K562 (cell line): ENCODE measurements around the gene ADNP2. TPM values are rescaled to one million over a fixed set of nuclear protein-coding genes. Genes with fewer than 3 reads are reported as not detected.

Source experiments
- ATAC-seq: fragments of 200-7000 bp; cut with Tn5 transposase; 3 replicates; pipeline ENCODE4 v1.9.1; 2020; ENCODE audit warnings: moderate library complexity
- BruUV-seq: library from RNA; stranded (reverse); fragments of 400-500 nt; replicated peaks from 2 replicates; lab custom pipeline; 2021; lab: Mats Ljungman, UMichigan
- CTCF ChIA-PET: fragments of 300-600 bp; formaldehyde crosslinking; extraction: SDS; loops from one replicate; lab custom pipeline; 2021; ENCODE audit warnings: low intra/inter-chr PET ratio; lab: Yijun Ruan, JAX
- POLR2A ChIA-PET: fragments of 300-600, 350-650 bp; sonication (Branson Sonifier 250); formaldehyde crosslinking; extraction: SDS; loops from one replicate; lab custom pipeline; 2021; ENCODE audit warnings: antibody characterized with exemption, inconsistent platforms; lab: Yijun Ruan, JAX
- DNase-seq, 4 experiments: peaks; one replicate each; pipeline versions ENCODE4 v3.0.0 to v3.0.0-alpha.2; 2011 to 2018; ENCODE audit warnings: low spot score in 3 of 4, mixed read lengths in 3 of 4; ENCODE audit errors: extremely low read depth in 1 of 4
- FAIRE-seq: peaks from 2 replicates; lab custom pipeline; 2011; peaks lifted over from hg19 to GRCh38; lab: Jason Lieb, UNC
- H2AFZ ChIP-seq: 2 replicates; pipeline ENCODE4 v1.6.0; 2011; ENCODE audit warnings: low read depth, low read length, control low read depth, inconsistent platforms
- H3K27ac ChIP-seq: fragments of 200-600 bp; 3 replicates; pipeline ENCODE4 v1.8.0; 2011; ENCODE audit warnings: low read depth, mild to moderate bottlenecking, control low read depth, inconsistent platforms, low read length, moderate library complexity, mixed read lengths; ENCODE audit errors: extremely low read depth
- H3K27me3 ChIP-seq, 2 experiments: fragments of 300-600 bp in 1 of 2; 2 replicates in 1 of 2; 3 replicates in 1 of 2; pipeline versions ENCODE4 v1.6.0 to v1.8.0; 2011; ENCODE audit warnings: inconsistent platforms in 2 of 2, low read length in 2 of 2, mild to moderate bottlenecking in 1 of 2, mixed read lengths in 1 of 2, moderate library complexity in 1 of 2; ENCODE audit not compliant: control insufficient read depth in 2 of 2, insufficient read depth in 2 of 2
- H3K36me3 ChIP-seq: fragments of 300-600 bp; 3 replicates; pipeline ENCODE4 v1.8.0; 2011; ENCODE audit warnings: mild to moderate bottlenecking, low read length, inconsistent platforms; ENCODE audit not compliant: control insufficient read depth, insufficient read depth
- H3K4me1 ChIP-seq, 2 experiments: fragments of 200-600 bp in 1 of 2; replicated peaks in 1 of 2; 2 replicates in 1 of 2; 3 replicates in 1 of 2; pipeline versions ENCODE4 v1.5.1 to v1.8.0; 2011; ENCODE audit warnings: inconsistent platforms in 2 of 2, low read length in 2 of 2, mild to moderate bottlenecking in 1 of 2, mixed read lengths in 1 of 2, moderate library complexity in 1 of 2; ENCODE audit not compliant: control insufficient read depth in 2 of 2, insufficient read depth in 2 of 2
- H3K4me2 ChIP-seq: 2 replicates; pipeline ENCODE4 v1.6.1; 2011; ENCODE audit warnings: low read length, control low read depth, inconsistent platforms, mixed read lengths; ENCODE audit not compliant: insufficient read depth
- H3K4me3 ChIP-seq: fragments of 200-600 bp; sonication (generic), shearing (Covaris generic); 2 replicates; pipeline ENCODE4 v1.5.1; 2016; ENCODE audit warnings: control low read depth, inconsistent platforms
- H3K79me2 ChIP-seq: fragments of 200-600 bp; 3 replicates; pipeline ENCODE4 v1.8.0; 2011; ENCODE audit warnings: low read length, inconsistent platforms; ENCODE audit not compliant: control insufficient read depth, insufficient read depth
- H3K9ac ChIP-seq, 2 experiments: 2 replicates each; pipeline versions ENCODE4 v1.6.0 to v1.6.1; 2011; ENCODE audit warnings: low read depth in 2 of 2, low read length in 2 of 2, control low read depth in 1 of 2, inconsistent platforms in 1 of 2, mild to moderate bottlenecking in 1 of 2, mixed read lengths in 1 of 2; ENCODE audit not compliant: insufficient read depth in 1 of 2
- H3K9me1 ChIP-seq: one replicate; pipeline ENCODE4 v1.6.0; 2011; ENCODE audit warnings: inconsistent platforms, mild to moderate bottlenecking, low read length, moderate library complexity; ENCODE audit not compliant: control insufficient read depth, insufficient read depth
- H3K9me3 ChIP-seq: replicated peaks from 2 replicates; pipeline ENCODE4 v1.5.1; 2011; ENCODE audit warnings: low read depth, low read length, inconsistent platforms; ENCODE audit not compliant: control insufficient read depth, insufficient read depth
- H4K20me1 ChIP-seq: replicated peaks from 2 replicates; pipeline ENCODE4 v1.6.1; 2011; ENCODE audit warnings: low read length, inconsistent platforms, mixed read lengths; ENCODE audit not compliant: control insufficient read depth, insufficient read depth
- HDAC1 ChIP-seq, 2 experiments: fragments of 450-650 bp; IDR thresholded peaks; 2 replicates each; pipeline ENCODE4 v1.6.1; 2016 to 2017; ENCODE audit warnings: inconsistent platforms in 1 of 2, mild to moderate bottlenecking in 1 of 2, moderate library complexity in 1 of 2
- LCOR ChIP-seq: sonication (generic); formaldehyde crosslinking; IDR thresholded peaks from 2 replicates; pipeline ENCODE4 v1.8.0; 2022; ENCODE audit warnings: mild to moderate bottlenecking, missing genetic modification reagents
- MAX ChIP-seq: sonication (generic); formaldehyde crosslinking; IDR thresholded peaks from 2 replicates; pipeline ENCODE4 v1.9.0; 2022; ENCODE audit warnings: mild to moderate bottlenecking, missing genetic modification reagents
- MTA1 ChIP-seq: fragments of 450-650 bp; IDR thresholded peaks from 2 replicates; pipeline ENCODE4 v1.6.1; 2017; ENCODE audit warnings: borderline replicate concordance
- NCOA4 ChIP-seq: fragments of 450-650 bp; IDR thresholded peaks from 2 replicates; pipeline ENCODE4 v1.6.1; 2018; ENCODE audit warnings: mild to moderate bottlenecking; ENCODE audit not compliant: partially characterized antibody
- PHB2 ChIP-seq: fragments of 450-650 bp; IDR thresholded peaks from 2 replicates; pipeline ENCODE4 v1.6.1; 2017; ENCODE audit warnings: low read depth
- RBBP5 ChIP-seq: fragments of 200-600 bp; sonication (generic); IDR thresholded peaks from 2 replicates; pipeline ENCODE4 v1.6.1; 2012; ENCODE audit warnings: borderline replicate concordance, mild to moderate bottlenecking, low read length, control low read depth, inconsistent platforms; ENCODE audit not compliant: insufficient read depth, poor library complexity, severe bottlenecking
- SRSF1 ChIP-seq: fragments of 200-400 bp; formaldehyde crosslinking; IDR thresholded peaks from 2 replicates; pipeline ENCODE4 v1.6.1; 2017; ENCODE audit warnings: mild to moderate bottlenecking, low read depth, low read length, moderate library complexity
- TCFL5 ChIP-seq: fragments of 250-450 bp; sonication (Bioruptor Pico); conservative IDR thresholded peaks from 2 replicates; pipeline ENCODE4 v1.6.1; 2021; ENCODE audit warnings: mild to moderate bottlenecking, moderate library complexity, matching md5 sums
- TGIF2 ChIP-seq: sonication (generic); formaldehyde crosslinking; IDR thresholded peaks from 2 replicates; pipeline ENCODE4 v1.8.1; 2022; ENCODE audit warnings: mild to moderate bottlenecking, missing genetic modification reagents, moderate library complexity
- ZBTB7A ChIP-seq: IDR thresholded peaks from 2 replicates; pipeline ENCODE4 v1.6.1; 2011; ENCODE audit warnings: low read depth, mild to moderate bottlenecking, low read length, moderate library complexity, borderline replicate concordance; ENCODE audit not compliant: control insufficient read depth
- ZFP36 ChIP-seq: fragments of 150-350 bp; IDR thresholded peaks from 2 replicates; pipeline ENCODE4 v1.6.1; 2018; ENCODE audit warnings: low read length, low read depth; ENCODE audit not compliant: partially characterized antibody
- ZNF785 ChIP-seq: fragments of 250-450 bp; sonication (Bioruptor Pico); IDR thresholded peaks from 2 replicates; pipeline ENCODE4 v1.4.0; 2020; ENCODE audit warnings: mild to moderate bottlenecking
- WGBS: fragments of 100-300 bp; shearing (Covaris generic); methylation state at CpG from one replicate; pipeline ENCODE4 v1.1.6; 2016; ENCODE audit warnings: low coverage, mixed read lengths; ENCODE audit not compliant: insufficient coverage; ENCODE audit errors: missing lambda C conversion rate; 5-methylcytosine and 5-hydroxymethylcytosine counted together
- in situ Hi-C: fragments of 300-500 bp; cut with MboI; formaldehyde crosslinking; loops from 4 replicates; pipeline ENCODE4 v1.15.0; 2018; ENCODE audit warnings: inconsistent platforms, mixed read lengths
- intact Hi-C: fragments of 100-400 bp; cut with micrococcal nuclease; formaldehyde crosslinking; loops from 2 replicates; pipeline ENCODE4 v1.14.2; 2022
- polyA plus RNA-seq, 8 experiments: library from polyadenylated mRNA; depleted of rRNA in 4 of 8; stranded (reverse) in 5 of 8; unstranded in 3 of 8; fragments of >200 nt; fragmentation: Nextera tagmentation in 2 of 8; fragmentation: Illumina TruSeq in 1 of 8; extraction: Ambion mirVana in 2 of 8; extraction: Trizol in 1 of 8; gene quantifications; 2 replicates each; pipeline versions ENCODE4 v1.2.1 to v1.2.3, GENCODE V29; 2011 to 2014; ENCODE audit warnings: inconsistent platforms in 1 of 8, missing spikeins in 1 of 8
- total RNA-seq, 7 experiments: library from RNA; depleted of rRNA in 6 of 7; stranded (reverse); fragments of >200 nt in 6 of 7; fragmentation: Illumina TruSeq in 2 of 7; extraction: Trizol in 2 of 7; gene quantifications; 2 replicates each; pipeline versions ENCODE4 v1.2.1 to v1.2.3, GENCODE V29; 2011 to 2021; ENCODE audit warnings: low replicate concordance in 1 of 7
- TF ChIP-seq, protein P1 (sequence below), 2 experiments: fragments of 450-650 bp; conservative IDR thresholded peaks; 2 replicates each; pipeline ENCODE4 v1.6.1; 2017; ENCODE audit warnings: mild to moderate bottlenecking in 2 of 2, moderate library complexity in 2 of 2
- TF ChIP-seq, protein P2 (sequence below): fragments of 200-800 bp; sonication (Bioruptor generic); IDR thresholded peaks from 2 replicates; pipeline ENCODE4 v1.6.1; 2017; ENCODE audit warnings: missing genetic modification characterization, missing compliant biosample characterization

The ADNP2 gene
- total and polyA plus RNA-seq, 9 of the 15 experiments (the other 6 are each of a cell fraction or from before 2014, with no cell fraction given) = 5.8 to 24.3 (median 16.0) TPM

GRCh38 chr18:80130555-80130954 lies 21.5 kb downstream of the ADNP2 start:
- no peak for TF ChIP-seq ZNF785 (CRISPR knock-in tag)
- TF ChIP-seq SRSF1 = no peak
- TF ChIP-seq ZBTB7A = no peak
- TF ChIP-seq MTA1 = no peak
- TF ChIP-seq ZFP36 = no peak
- TF ChIP-seq LCOR (CRISPR knock-in tag) = no peak
- TF ChIP-seq, protein P1, sequence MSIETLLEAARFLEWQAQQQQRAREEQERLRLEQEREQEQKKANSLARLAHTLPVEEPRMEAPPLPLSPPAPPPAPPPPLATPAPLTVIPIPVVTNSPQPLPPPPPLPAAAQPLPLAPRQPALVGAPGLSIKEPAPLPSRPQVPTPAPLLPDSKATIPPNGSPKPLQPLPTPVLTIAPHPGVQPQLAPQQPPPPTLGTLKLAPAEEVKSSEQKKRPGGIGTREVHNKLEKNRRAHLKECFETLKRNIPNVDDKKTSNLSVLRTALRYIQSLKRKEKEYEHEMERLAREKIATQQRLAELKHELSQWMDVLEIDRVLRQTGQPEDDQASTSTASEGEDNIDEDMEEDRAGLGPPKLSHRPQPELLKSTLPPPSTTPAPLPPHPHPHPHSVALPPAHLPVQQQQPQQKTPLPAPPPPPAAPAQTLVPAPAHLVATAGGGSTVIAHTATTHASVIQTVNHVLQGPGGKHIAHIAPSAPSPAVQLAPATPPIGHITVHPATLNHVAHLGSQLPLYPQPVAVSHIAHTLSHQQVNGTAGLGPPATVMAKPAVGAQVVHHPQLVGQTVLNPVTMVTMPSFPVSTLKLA (conservative IDR thresholded peaks at IDR 0.05) = no peak
- TF ChIP-seq MAX = no peak
- no peak for TF ChIP-seq NCOA4
- no peak for TF ChIP-seq TCFL5 (CRISPR knock-in tag)
- TF ChIP-seq, protein P2, sequence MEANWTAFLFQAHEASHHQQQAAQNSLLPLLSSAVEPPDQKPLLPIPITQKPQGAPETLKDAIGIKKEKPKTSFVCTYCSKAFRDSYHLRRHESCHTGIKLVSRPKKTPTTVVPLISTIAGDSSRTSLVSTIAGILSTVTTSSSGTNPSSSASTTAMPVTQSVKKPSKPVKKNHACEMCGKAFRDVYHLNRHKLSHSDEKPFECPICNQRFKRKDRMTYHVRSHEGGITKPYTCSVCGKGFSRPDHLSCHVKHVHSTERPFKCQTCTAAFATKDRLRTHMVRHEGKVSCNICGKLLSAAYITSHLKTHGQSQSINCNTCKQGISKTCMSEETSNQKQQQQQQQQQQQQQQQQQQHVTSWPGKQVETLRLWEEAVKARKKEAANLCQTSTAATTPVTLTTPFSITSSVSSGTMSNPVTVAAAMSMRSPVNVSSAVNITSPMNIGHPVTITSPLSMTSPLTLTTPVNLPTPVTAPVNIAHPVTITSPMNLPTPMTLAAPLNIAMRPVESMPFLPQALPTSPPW = no peak
- TF ChIP-seq TGIF2 (CRISPR knock-in tag) = no peak
- no peak for TF ChIP-seq HDAC1 (IDR thresholded peaks at IDR 0.05)
- TF ChIP-seq PHB2 = no peak
- no peak for TF ChIP-seq RBBP5
- Histone ChIP-seq H4K20me1 (no peaks in the 10 kb centered on the region; the same call in 1 of the 2 replicates), H3K4me2 (no peak overlapping the region), H3K4me3 (no peak overlapping the region), H3K9ac (no peak overlapping the region), H3K79me2 (peaks cover 59% of the 10 kb centered on the region), H3K9me1 (no peaks in the 10 kb centered on the region), H3K36me3 (peaks cover 54% of the 10 kb centered on the region), H2AFZ (no peak overlapping the region), H3K27me3 (no peaks in the 10 kb centered on the region), H3K4me1 (no peaks in the 10 kb centered on the region), H3K9me3 (no peaks in the 10 kb centered on the region), H3K27ac (no peak overlapping the region)
- ChIA-PET CTCF (no interaction called here), POLR2A (interaction anchor here (0.7 kb wide), 1 partner anchor 25 kb away, joined by 4 read pairs; no protein-coding TSS in a partner anchor)
- no TSS peak for BruUV-seq
- 76% methylated on average over 2 of the region's 5 CpGs for WGBS
- ATAC-seq = no peak
- no peak for DNase-seq
- in situ Hi-C loops = no loop called here
- no peak for FAIRE-seq
- intact Hi-C loops = no loop called here
